Kidney (tissue), 14 donors: ENCODE results near the gene SNN. TPM values are rescaled to one million over a fixed set of nuclear protein-coding genes. Genes with fewer than 3 reads are reported as not detected.

Experiments
- DNase-seq, 5 donors: peaks; one replicate each; pipeline ENCODE4 v3.0.0-alpha.2; 2013 to 2020
- FAIRE-seq: peaks from 2 replicates; lab custom pipeline; 2012; peaks lifted over from hg19 to GRCh38; lab: Jason Lieb, UNC
- H3K27ac ChIP-seq, 2 donors: one replicate each; pipeline ENCODE4 v1.7.0; 2013; ENCODE audit warnings: low read depth in 2 of 2, low read length in 2 of 2, inconsistent platforms in 1 of 2
- H3K27me3 ChIP-seq: one replicate; pipeline ENCODE4 v1.7.1; 2013; ENCODE audit warnings: low read length, inconsistent platforms; ENCODE audit not compliant: control insufficient read depth, insufficient read depth
- H3K36me3 ChIP-seq, 3 donors: one replicate each; pipeline versions ENCODE4 v1.7.0 to v1.7.1; 2013; ENCODE audit warnings: low read length in 3 of 3, control low read depth in 1 of 3, inconsistent platforms in 1 of 3; ENCODE audit not compliant: insufficient read depth in 3 of 3, control insufficient read depth in 2 of 3
- H3K4me1 ChIP-seq, 3 donors: one replicate each; pipeline versions ENCODE4 v1.7.0 to v1.7.1; 2013; ENCODE audit warnings: low read length in 3 of 3, inconsistent platforms in 1 of 3, low read depth in 1 of 3; ENCODE audit not compliant: control insufficient read depth in 2 of 3, insufficient read depth in 2 of 3
- H3K4me3 ChIP-seq, 3 donors: one replicate each; pipeline versions ENCODE4 v1.7.0 to v1.8.1; 2013; ENCODE audit warnings: low read length in 3 of 3, control low read depth in 1 of 3, inconsistent platforms in 1 of 3
- H3K9ac ChIP-seq, 3 donors: one replicate each; pipeline versions ENCODE4 v1.7.0 to v1.7.1; 2013; ENCODE audit warnings: low read length in 3 of 3, control low read depth in 1 of 3, inconsistent platforms in 1 of 3
- H3K9me3 ChIP-seq, 3 donors: one replicate each; pipeline versions ENCODE4 v1.7.0 to v1.7.1; 2013; ENCODE audit warnings: low read length in 3 of 3, control low read depth in 1 of 3, inconsistent platforms in 1 of 3; ENCODE audit not compliant: control insufficient read depth in 2 of 3, insufficient read depth in 1 of 3
- intact Hi-C: fragments of 100-400 bp; cut with DNase I; formaldehyde crosslinking; loops from one replicate; pipeline ENCODE4 v1.11.1; 2022
- polyA plus RNA-seq: library from polyadenylated mRNA; stranded (reverse); fragments of 350-450 nt; fragmentation: Illumina TruSeq; extraction: RNeasy Lipid Tissue Mini Kit (QIAGEN cat#74804); gene quantifications from one replicate; pipeline ENCODE4 v1.2.3, GENCODE V29; 2014; ENCODE audit warnings: low read depth, low replicate concordance; ENCODE audit not compliant: insufficient read depth
- total RNA-seq: library from RNA; stranded (reverse); fragmentation: NEBNext Ultra II Directional; extraction: Animal tissue kit (Norgen Biotek cat#: 25700); gene quantifications from one replicate; pipeline ENCODE4 v1.2.1, GENCODE V29; 2021
- TF ChIP-seq, protein P1 (sequence below): IDR thresholded peaks from 3 replicates; pipeline ENCODE4 v1.5.1; 2012; ENCODE audit warnings: mild to moderate bottlenecking, moderate library complexity, borderline replicate concordance; ENCODE audit not compliant: insufficient read depth; ENCODE audit errors: extremely low read depth
- donor health status: control.
- donor health status: control.
- donor health status: control.
- donor health status: control.
- donor health status: control.
- donor health status: DM: yes; HTN: yes; CAD: no.
- donor health status: Normal renal cell carcinoma (clear cell type).

SNN gene
- total and polyA plus RNA-seq, 2 donors from 2014 or later = 16.6 to 21.9 TPM

DNA sequence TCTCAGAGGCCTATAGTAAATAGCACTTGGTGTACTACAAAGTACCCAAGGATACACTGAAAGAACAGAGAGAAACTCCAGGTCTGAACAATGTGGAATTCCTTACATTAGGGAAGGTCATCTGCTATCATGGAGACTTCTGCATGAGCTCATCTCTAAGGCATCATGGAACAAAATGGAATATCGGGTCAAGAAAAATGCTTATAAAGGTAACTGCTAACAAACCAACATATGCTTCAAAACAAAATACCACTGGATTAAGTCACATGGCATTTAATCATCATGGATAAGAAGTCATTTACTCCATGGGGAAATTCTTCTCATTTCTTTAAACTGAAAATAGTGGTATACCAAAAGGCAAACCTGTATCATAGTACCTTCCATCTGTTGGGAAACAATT, 40.2 kb downstream of the SNN start:
- Histone ChIP-seq H3K4me1 (peaks cover 0 to 10% (median 7%) of the 10 kb centered on the region in 3 donors), H3K9me3 (no peaks in the 10 kb centered on the region), H3K36me3 (peaks cover 0 to 14% (median 4%) of the 10 kb centered on the region in 3 donors), H3K27me3 (no peaks in the 10 kb centered on the region), H3K27ac (no peak overlapping the region), H3K4me3 (no peak overlapping the region), H3K9ac (no peak overlapping the region)
- FAIRE-seq (no peak), DNase-seq (no peak)
- TF ChIP-seq, protein P1, sequence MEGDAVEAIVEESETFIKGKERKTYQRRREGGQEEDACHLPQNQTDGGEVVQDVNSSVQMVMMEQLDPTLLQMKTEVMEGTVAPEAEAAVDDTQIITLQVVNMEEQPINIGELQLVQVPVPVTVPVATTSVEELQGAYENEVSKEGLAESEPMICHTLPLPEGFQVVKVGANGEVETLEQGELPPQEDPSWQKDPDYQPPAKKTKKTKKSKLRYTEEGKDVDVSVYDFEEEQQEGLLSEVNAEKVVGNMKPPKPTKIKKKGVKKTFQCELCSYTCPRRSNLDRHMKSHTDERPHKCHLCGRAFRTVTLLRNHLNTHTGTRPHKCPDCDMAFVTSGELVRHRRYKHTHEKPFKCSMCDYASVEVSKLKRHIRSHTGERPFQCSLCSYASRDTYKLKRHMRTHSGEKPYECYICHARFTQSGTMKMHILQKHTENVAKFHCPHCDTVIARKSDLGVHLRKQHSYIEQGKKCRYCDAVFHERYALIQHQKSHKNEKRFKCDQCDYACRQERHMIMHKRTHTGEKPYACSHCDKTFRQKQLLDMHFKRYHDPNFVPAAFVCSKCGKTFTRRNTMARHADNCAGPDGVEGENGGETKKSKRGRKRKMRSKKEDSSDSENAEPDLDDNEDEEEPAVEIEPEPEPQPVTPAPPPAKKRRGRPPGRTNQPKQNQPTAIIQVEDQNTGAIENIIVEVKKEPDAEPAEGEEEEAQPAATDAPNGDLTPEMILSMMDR = no peak
- intact Hi-C loops = no loop called here

DNA sequence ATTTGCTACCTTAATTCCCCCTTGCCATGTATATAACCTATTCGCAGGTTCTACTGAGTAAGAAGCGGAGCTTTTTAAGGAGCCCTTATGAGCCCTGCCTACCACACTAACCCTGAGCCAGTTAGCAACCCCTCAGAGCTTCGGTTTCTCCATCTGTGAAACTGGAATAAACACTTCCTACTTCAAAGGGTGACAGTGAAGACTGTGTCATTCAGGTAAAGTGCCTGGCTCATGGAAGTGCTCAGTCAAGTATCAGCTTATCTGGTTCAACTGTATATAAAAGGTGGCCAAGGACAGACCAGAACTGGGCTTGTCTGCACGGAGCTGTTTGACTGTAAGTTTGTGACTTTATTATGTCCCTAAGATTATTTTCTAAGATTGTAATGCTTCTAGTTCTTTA, 43.4 kb downstream of the SNN start:
- no peaks in the 10 kb centered on the region for H3K27me3 ChIP-seq
- no peak overlapping the region for H3K27ac ChIP-seq
- no peak for DNase-seq
- H3K4me1 ChIP-seq = peaks cover 0 to 15% (median 4%) of the 10 kb centered on the region in 3 donors
- peaks cover 0 to 16% (median 4%) of the 10 kb centered on the region in 3 donors for H3K36me3 ChIP-seq
- no peak for FAIRE-seq
- intact Hi-C loops = no loop called here
- no peaks in the 10 kb centered on the region for H3K9me3 ChIP-seq
- no peak overlapping the region for H3K9ac ChIP-seq
- TF ChIP-seq, protein P1 = no peak
- no peak overlapping the region for H3K4me3 ChIP-seq

DNA sequence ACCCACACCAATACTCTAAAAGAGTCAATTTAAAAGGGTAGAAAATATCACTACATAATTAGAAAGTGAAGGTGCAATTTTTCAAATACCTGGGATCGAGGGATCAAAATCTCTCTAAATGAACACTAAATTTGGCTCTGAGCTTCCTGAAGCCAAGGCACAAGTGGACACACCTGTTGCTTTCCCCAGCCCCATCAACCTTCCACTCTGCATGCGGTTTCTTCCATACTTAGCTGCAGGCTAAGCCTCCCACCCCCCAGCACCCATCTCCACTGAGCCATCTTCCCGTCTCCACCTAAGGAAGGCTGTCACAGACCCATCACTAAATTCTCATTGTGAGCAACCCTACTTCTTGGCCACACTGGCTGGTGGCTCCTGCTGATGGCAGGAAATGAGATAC, 43.9 kb downstream of the SNN start:
- Histone ChIP-seq H3K4me1 (peaks cover 0 to 17% (median 4%) of the 10 kb centered on the region in 3 donors), H3K4me3 (no peak overlapping the region), H3K27ac (no peak overlapping the region), H3K27me3 (no peaks in the 10 kb centered on the region), H3K9ac (no peak overlapping the region), H3K36me3 (peaks cover 0 to 16% (median 4%) of the 10 kb centered on the region in 3 donors), H3K9me3 (no peaks in the 10 kb centered on the region)
- no peak for FAIRE-seq
- DNase-seq = no peak
- intact Hi-C loops = no loop called here
- TF ChIP-seq, protein P1 = no peak
